ENCODE results near the gene RTN1.

RTN1 gene, protein sequence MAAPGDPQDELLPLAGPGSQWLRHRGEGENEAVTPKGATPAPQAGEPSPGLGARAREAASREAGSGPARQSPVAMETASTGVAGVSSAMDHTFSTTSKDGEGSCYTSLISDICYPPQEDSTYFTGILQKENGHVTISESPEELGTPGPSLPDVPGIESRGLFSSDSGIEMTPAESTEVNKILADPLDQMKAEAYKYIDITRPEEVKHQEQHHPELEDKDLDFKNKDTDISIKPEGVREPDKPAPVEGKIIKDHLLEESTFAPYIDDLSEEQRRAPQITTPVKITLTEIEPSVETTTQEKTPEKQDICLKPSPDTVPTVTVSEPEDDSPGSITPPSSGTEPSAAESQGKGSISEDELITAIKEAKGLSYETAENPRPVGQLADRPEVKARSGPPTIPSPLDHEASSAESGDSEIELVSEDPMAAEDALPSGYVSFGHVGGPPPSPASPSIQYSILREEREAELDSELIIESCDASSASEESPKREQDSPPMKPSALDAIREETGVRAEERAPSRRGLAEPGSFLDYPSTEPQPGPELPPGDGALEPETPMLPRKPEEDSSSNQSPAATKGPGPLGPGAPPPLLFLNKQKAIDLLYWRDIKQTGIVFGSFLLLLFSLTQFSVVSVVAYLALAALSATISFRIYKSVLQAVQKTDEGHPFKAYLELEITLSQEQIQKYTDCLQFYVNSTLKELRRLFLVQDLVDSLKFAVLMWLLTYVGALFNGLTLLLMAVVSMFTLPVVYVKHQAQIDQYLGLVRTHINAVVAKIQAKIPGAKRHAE

GRCh38 chr14:59870277-59871165 lies at the start of gene RTN1:
RTN1 (minus strand) TSS chr14:59870776; CDS start chr14:59870630, 146 bp downstream.
- peak within 1 kb of the TSS; percentile 37 for H3K27ac Mint-ChIP-seq
- ATAC-seq (replicated peaks) (peak; percentile 61 to 64), DNase-seq (no peak)
- H3K4me3 Mint-ChIP-seq, result peak within 1 kb of the TSS; percentile 84 to 94
- H3K36me3 Mint-ChIP-seq, result no peaks in the 10 kb centered on the region
- H3K9me3 Mint-ChIP-seq, result peaks cover 0 to 5% of the 10 kb centered on the region in 2 donors
- H3K27me3 Mint-ChIP-seq, result peaks cover 36 to 43% of the 10 kb centered on the region in 2 donors
- H3K4me1 Mint-ChIP-seq, result peaks cover 4 to 12% of the 10 kb centered on the region in 2 donors

DNA sequence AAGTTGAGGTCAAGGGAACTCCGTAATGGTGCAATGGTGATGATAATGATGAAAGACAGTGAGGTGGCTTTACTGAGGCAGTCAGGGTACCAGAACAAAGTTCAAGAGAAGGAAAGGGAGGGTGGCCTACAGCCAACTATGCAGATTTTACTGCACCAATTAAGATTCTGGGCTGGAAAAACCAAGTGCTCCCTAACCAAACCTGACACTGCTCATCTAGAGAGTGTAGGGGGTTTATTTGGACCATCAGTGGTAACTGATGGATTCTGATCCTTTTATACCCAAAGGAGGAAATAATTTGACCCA lies 49.8 kb upstream of the RTN1 start:
- Mint-ChIP-seq H3K9me3 (peaks cover 3 to 4% of the 10 kb centered on the region in 2 donors), H3K27ac (no peak overlapping the region), H3K27me3 (peaks cover 52 to 54% of the 10 kb centered on the region in 2 donors), H3K36me3 (no peaks in the 10 kb centered on the region), H3K4me1 (peaks cover 5 to 6% of the 10 kb centered on the region in 2 donors), H3K4me3 (peak overlapping the region; percentile 44 to 46)
- ATAC-seq (replicated peaks) (no peak), DNase-seq (no peak)

- no peak within 1 kb of the TSS for H3K27ac Mint-ChIP-seq
- peaks cover 5 to 6% of the 10 kb centered on the region in 2 donors for H3K4me1 Mint-ChIP-seq
- no peaks in the 10 kb centered on the region for H3K36me3 Mint-ChIP-seq
- H3K9me3 Mint-ChIP-seq, result peaks cover 4% of the 10 kb centered on the region in 2 donors
- DNase-seq (no peak), ATAC-seq (replicated peaks) (peak; percentile 42 to 58)
- peaks cover 51 to 53% of the 10 kb centered on the region in 2 donors for H3K27me3 Mint-ChIP-seq
- H3K4me3 Mint-ChIP-seq, result peak within 1 kb of the TSS; percentile 75 to 80
Observed at GRCh38 chr14:59919570-59920377, 49.2 kb upstream of the RTN1 start, which contains the start of gene LRRC9. LRRC9 (plus strand) TSS chr14:59920144.

- Mint-ChIP-seq H3K9me3 (peaks cover 4 to 6% of the 10 kb centered on the region in 2 donors), H3K27me3 (peaks cover 47 to 51% of the 10 kb centered on the region in 2 donors), H3K36me3 (no peaks in the 10 kb centered on the region), H3K4me3 (peak overlapping the region; percentile 75 to 80), H3K4me1 (peaks cover 5 to 6% of the 10 kb centered on the region in 2 donors), H3K27ac (no peak overlapping the region)
- DNase-seq (no peak), ATAC-seq (replicated peaks) (peak; percentile 79 to 80)
Observed at GRCh38 chr14:59918824-59919569, 48.4 kb upstream of the RTN1 start.

DNA sequence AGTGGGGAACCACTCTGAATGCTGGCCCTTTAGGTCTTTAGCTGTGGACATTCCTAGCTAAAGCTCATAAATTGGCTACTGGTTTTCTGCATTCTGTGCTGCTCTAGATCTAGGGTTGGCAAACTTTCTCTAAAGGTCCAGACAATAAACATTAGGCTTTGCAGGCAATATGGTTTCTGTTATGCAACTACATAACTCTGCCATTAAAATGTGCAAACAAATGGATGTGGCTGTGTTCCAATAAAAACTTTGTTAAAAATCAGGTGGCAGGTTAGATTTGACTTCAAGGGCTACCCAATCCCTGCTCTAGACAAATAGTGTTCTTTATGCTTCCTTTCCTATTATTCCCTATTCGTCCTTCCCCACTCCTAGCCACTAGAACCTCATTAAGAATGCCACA lies 42.6 kb upstream of the RTN1 start:
- Mint-ChIP-seq H3K4me3 (no peak overlapping the region), H3K9me3 (peaks cover 4 to 6% of the 10 kb centered on the region in 2 donors), H3K4me1 (no peaks in the 10 kb centered on the region), H3K27me3 (peaks cover 34 to 42% of the 10 kb centered on the region in 2 donors), H3K27ac (no peak overlapping the region), H3K36me3 (no peaks in the 10 kb centered on the region)
- ATAC-seq (replicated peaks) (no peak), DNase-seq (no peak)

DNA sequence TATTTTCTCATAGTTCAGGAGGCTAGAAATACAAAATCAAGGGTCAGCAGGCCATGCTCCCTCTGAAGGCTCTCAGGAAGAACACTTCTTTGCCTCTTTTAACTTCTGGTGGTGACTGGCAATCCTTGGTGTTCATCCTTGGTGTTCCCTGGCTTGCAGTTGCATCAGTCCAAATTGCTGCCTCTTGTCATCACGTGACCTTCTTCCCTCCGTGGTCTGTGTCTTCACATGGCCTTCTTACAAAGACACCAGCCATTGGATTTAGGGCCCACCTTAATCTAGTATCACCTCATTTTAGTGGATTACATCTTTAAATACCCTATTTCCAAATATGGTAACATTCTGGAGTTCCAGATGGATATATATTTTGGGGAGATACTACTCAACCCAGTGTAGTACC lies 41.9 kb upstream of the RTN1 start:
- Mint-ChIP-seq H3K27me3 (peaks cover 34 to 42% of the 10 kb centered on the region in 2 donors), H3K9me3 (peaks cover 4 to 6% of the 10 kb centered on the region in 2 donors), H3K36me3 (no peaks in the 10 kb centered on the region), H3K4me3 (no peak overlapping the region), H3K4me1 (no peaks in the 10 kb centered on the region), H3K27ac (no peak overlapping the region)
- DNase-seq, result no peak
- ATAC-seq (replicated peaks), result no peak

- no peak overlapping the region for H3K4me3 Mint-ChIP-seq
Observed at GRCh38 chr14:59905188-59905587, 34.6 kb upstream of the RTN1 start.

DNA sequence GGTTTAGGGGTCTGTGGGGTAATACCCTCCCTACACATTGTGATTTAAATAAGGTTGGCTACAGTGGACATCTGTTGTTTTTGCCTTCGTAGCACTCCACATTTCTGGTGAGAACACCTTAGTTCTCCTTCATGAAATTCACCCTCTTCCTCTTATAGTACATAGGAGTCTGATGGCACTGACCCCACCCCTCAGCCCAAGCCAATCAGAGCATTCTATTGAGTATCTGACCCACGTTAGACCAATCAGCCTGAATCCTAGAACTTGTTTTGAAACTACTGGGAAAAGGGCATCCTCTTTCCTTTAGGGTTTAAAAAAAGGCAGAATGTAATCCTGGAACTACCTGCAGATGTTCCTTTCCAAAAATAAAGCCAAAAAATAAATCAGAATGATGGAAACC lies 33.6 kb upstream of the RTN1 start:
- Mint-ChIP-seq H3K27me3 (peaks cover 0 to 15% of the 10 kb centered on the region in 2 donors), H3K4me1 (no peaks in the 10 kb centered on the region), H3K27ac (no peak overlapping the region), H3K4me3 (no peak overlapping the region), H3K36me3 (no peaks in the 10 kb centered on the region), H3K9me3 (no peaks in the 10 kb centered on the region)
- ATAC-seq (replicated peaks) (no peak), DNase-seq (no peak)

More at GRCh38 chr14:59905188-59905587, 34.6 kb upstream of the RTN1 start:
- Mint-ChIP-seq H3K27me3 (peaks cover 3 to 15% of the 10 kb centered on the region in 2 donors), H3K27ac (no peak overlapping the region), H3K4me1 (no peaks in the 10 kb centered on the region), H3K36me3 (no peaks in the 10 kb centered on the region), H3K9me3 (no peaks in the 10 kb centered on the region)
- DNase-seq, result no peak
- no peak for ATAC-seq (replicated peaks)

DNA sequence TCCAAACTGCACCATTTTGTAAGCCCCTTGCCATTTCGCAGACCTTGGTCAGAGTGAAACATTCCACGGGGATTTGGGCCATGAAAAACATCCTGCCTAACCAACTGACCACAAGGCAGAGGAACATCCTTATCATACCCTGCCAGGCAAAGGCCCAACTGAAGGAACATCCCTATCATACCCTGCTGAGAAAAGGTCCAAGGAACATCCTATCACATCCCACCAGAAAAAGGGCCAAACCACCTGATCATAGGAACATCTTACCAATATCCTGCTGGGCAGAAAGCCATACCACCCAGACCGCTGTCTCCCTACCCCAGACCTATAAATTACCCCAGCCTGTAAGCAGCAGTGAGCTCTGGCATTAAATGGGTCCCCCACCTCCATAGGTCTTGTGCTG lies 30.0 kb upstream of the RTN1 start:
- no peaks in the 10 kb centered on the region for H3K9me3 Mint-ChIP-seq
- ATAC-seq (replicated peaks) (no peak), DNase-seq (no peak)
- peaks cover 12 to 31% of the 10 kb centered on the region in 2 donors for H3K27me3 Mint-ChIP-seq
- H3K27ac Mint-ChIP-seq, result no peak overlapping the region
- H3K36me3 Mint-ChIP-seq, result no peaks in the 10 kb centered on the region
- no peaks in the 10 kb centered on the region for H3K4me1 Mint-ChIP-seq
- no peak overlapping the region for H3K4me3 Mint-ChIP-seq

GRCh38 chr14:59897757-59898383 lies 27.3 kb upstream of the RTN1 start:
- ATAC-seq (replicated peaks), result peak in 1 of 2 donors; percentile 56
- H3K36me3 Mint-ChIP-seq, result no peaks in the 10 kb centered on the region
- DNase-seq, result no peak

DNA sequence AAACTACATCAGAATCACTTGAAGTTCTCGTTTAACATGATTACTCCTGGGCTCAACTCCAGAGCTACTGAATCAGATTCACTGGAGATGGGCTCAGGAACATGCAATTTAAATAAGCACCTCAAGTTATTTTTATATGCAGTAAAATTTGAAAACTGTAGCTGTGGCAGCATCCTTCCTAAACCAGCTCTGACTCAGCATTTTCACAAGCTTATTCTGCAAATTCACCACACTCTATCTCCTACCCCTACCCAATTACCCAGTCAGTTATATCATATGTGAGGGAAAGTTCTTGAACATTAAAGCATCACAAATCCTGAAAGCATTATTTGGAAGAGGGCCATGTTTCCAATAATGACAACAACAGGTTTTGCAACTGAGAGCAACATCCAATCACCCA lies 25.1 kb upstream of the RTN1 start:
- no peak overlapping the region for H3K4me3 Mint-ChIP-seq
- peaks cover 19 to 27% of the 10 kb centered on the region in 2 donors for H3K27me3 Mint-ChIP-seq
- DNase-seq (no peak), ATAC-seq (replicated peaks) (no peak)
- no peaks in the 10 kb centered on the region for H3K36me3 Mint-ChIP-seq
- H3K27ac Mint-ChIP-seq, result no peak overlapping the region
- H3K9me3 Mint-ChIP-seq, result no peaks in the 10 kb centered on the region
- H3K4me1 Mint-ChIP-seq, result no peaks in the 10 kb centered on the region

More at GRCh38 chr14:59897757-59898383, 27.3 kb upstream of the RTN1 start:
- no peak overlapping the region for H3K27ac Mint-ChIP-seq
- no peak overlapping the region for H3K4me3 Mint-ChIP-seq
- H3K27me3 Mint-ChIP-seq, result peaks cover 19 to 31% of the 10 kb centered on the region in 2 donors
- no peaks in the 10 kb centered on the region for H3K9me3 Mint-ChIP-seq
- H3K4me1 Mint-ChIP-seq, result no peaks in the 10 kb centered on the region

- no peak overlapping the region for H3K27ac Mint-ChIP-seq
- H3K36me3 Mint-ChIP-seq, result no peaks in the 10 kb centered on the region
- DNase-seq, result no peak
- H3K4me1 Mint-ChIP-seq, result no peaks in the 10 kb centered on the region
- peaks cover 16 to 26% of the 10 kb centered on the region in 2 donors for H3K27me3 Mint-ChIP-seq
- no peak for ATAC-seq (replicated peaks)
- no peaks in the 10 kb centered on the region for H3K9me3 Mint-ChIP-seq
- H3K4me3 Mint-ChIP-seq, result no peak overlapping the region
Observed at GRCh38 chr14:59890676-59891075, 20.1 kb upstream of the RTN1 start.
